ENCODE measurements around the gene ADAM22.
A peak's percentile ranks its signal among the peaks of the same experiment; 100 is the strongest.
"Not testable (repeated sequence)": the region's sequence is repeated elsewhere in the genome, so short reads cannot be mapped to it uniquely, and the experiment has no call there.

Gene ADAM22

DNA sequence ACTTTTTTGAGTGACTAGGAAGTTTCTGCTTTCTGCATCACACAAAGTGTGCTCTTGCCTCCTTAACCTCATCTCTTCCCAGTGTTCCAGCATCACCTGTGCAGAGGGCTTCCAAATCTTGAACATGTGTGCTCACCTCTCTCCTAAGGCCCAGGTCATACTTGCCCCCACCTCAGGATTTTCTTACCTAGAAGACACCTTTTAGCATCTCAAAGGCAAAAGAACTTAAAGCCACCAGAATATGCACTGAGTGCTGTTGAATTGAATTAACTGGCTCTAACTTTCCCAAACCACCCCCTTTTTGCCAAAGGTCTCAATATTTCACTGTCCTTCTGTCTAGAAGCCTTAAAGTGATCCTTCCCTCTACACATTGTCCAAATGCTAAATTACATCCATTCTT, 219.3 kb downstream of the ADAM22 start:
- H3K4me1 ChIP-seq (ENCODE audit: insufficient read depth, poor library complexity, severe bottlenecking): peaks cover 4% of the 10 kb centered on the region
- H3K9me3 ChIP-seq (ENCODE audit: severe bottlenecking): no peaks in the 10 kb centered on the region
- no peak overlapping the region for H3K27ac ChIP-seq (ENCODE audit: poor library complexity, severe bottlenecking)
- H3K36me3 ChIP-seq (ENCODE audit: low read depth): no peaks in the 10 kb centered on the region
- DNase-seq (ENCODE audit: low spot score) (no peak), ATAC-seq (ENCODE audit: low read depth) (no peak)
- TF ChIP-seq, protein P1, sequence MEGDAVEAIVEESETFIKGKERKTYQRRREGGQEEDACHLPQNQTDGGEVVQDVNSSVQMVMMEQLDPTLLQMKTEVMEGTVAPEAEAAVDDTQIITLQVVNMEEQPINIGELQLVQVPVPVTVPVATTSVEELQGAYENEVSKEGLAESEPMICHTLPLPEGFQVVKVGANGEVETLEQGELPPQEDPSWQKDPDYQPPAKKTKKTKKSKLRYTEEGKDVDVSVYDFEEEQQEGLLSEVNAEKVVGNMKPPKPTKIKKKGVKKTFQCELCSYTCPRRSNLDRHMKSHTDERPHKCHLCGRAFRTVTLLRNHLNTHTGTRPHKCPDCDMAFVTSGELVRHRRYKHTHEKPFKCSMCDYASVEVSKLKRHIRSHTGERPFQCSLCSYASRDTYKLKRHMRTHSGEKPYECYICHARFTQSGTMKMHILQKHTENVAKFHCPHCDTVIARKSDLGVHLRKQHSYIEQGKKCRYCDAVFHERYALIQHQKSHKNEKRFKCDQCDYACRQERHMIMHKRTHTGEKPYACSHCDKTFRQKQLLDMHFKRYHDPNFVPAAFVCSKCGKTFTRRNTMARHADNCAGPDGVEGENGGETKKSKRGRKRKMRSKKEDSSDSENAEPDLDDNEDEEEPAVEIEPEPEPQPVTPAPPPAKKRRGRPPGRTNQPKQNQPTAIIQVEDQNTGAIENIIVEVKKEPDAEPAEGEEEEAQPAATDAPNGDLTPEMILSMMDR (IDR thresholded peaks at IDR 0.05; ENCODE audit: poor library complexity, severe bottlenecking): no peak
- no peaks in the 10 kb centered on the region for H3K27me3 ChIP-seq (ENCODE audit: insufficient read depth, poor library complexity, severe bottlenecking)
- no peak overlapping the region for H3K4me3 ChIP-seq (ENCODE audit: severe bottlenecking)

DNA sequence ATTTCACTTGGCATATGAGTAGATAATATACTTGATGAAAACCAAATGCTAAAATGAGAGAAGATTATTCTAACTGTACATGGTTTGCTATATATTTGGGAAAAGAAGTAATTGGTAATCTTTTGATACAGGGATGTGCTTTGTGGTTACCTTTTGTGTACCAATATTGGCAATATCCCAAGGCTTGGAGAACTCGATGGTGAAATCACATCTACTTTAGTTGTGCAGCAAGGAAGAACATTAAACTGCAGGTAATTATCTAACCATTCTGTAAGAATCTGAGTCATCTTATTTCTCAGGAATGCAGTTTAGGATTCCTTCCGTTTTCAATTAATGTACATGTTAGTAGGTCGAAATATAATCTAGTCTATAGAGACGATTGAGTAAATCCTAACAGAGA, 221.7 kb downstream of the ADAM22 start:
- no peaks in the 10 kb centered on the region for H3K27me3 ChIP-seq (ENCODE audit: insufficient read depth, poor library complexity, severe bottlenecking)
- DNase-seq (ENCODE audit: low spot score) (no peak), ATAC-seq (ENCODE audit: low read depth) (peak; percentile 38; the same call in 2 of the 3 replicates)
- TF ChIP-seq, protein P1 (IDR thresholded peaks at IDR 0.05; ENCODE audit: poor library complexity, severe bottlenecking): no peak
- no peaks in the 10 kb centered on the region for H3K36me3 ChIP-seq (ENCODE audit: low read depth)
- H3K27ac ChIP-seq (ENCODE audit: poor library complexity, severe bottlenecking): no peak overlapping the region
- no peaks in the 10 kb centered on the region for H3K9me3 ChIP-seq (ENCODE audit: severe bottlenecking)
- no peak overlapping the region for H3K4me3 ChIP-seq (ENCODE audit: severe bottlenecking)
- H3K4me1 ChIP-seq (ENCODE audit: insufficient read depth, poor library complexity, severe bottlenecking): peaks cover 4% of the 10 kb centered on the region

DNA sequence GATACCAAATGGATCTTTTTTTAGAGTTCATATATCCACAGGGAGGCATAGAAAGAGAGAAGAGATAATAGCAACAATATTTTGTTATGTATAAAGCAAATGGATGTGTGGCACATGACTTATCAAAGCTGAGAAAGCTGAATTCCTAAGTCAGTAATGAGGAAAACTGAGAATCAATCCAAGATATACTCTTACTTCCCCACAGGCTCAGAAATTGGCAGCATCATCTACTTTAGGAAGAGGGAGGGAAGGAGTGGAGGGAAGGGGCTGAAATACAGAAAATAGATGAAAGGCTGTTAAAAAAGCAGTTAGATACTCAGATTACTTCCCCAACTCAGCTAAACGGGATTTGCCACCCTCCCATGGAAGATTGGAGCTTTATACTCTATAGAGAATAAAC, 222.3 kb downstream of the ADAM22 start:
- peaks cover 4% of the 10 kb centered on the region for H3K4me1 ChIP-seq (ENCODE audit: insufficient read depth, poor library complexity, severe bottlenecking)
- TF ChIP-seq, protein P1 (IDR thresholded peaks at IDR 0.05; ENCODE audit: poor library complexity, severe bottlenecking): no peak
- ATAC-seq (ENCODE audit: low read depth): no peak
- no peak overlapping the region for H3K4me3 ChIP-seq (ENCODE audit: severe bottlenecking)
- no peaks in the 10 kb centered on the region for H3K36me3 ChIP-seq (ENCODE audit: low read depth)
- DNase-seq (ENCODE audit: low spot score): no peak
- no peaks in the 10 kb centered on the region for H3K27me3 ChIP-seq (ENCODE audit: insufficient read depth, poor library complexity, severe bottlenecking)
- no peak overlapping the region for H3K27ac ChIP-seq (ENCODE audit: poor library complexity, severe bottlenecking)
- H3K9me3 ChIP-seq (ENCODE audit: severe bottlenecking): no peaks in the 10 kb centered on the region

DNA sequence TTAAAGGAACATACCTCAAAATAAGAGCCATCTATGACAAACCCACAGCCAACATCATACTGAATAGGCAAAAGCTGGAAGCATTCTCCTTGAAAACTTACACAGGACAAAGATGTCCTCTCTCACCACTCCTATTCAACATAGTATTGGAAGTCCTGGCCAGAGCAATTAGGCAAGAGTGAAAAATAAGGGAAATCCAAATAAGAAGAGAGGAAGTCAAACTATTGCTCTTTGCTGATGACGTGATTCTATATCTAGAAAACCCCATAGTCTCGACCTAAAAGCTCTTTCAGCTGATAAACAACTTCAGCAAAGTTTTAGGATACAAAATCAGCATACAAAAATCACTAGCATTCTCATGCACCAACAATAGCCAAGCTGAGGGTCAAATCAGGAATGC, 225.7 kb downstream of the ADAM22 start:
- ATAC-seq (ENCODE audit: low read depth); H3K27ac ChIP-seq (ENCODE audit: poor library complexity, severe bottlenecking); H3K27me3 ChIP-seq (ENCODE audit: insufficient read depth, poor library complexity, severe bottlenecking); H3K4me1 ChIP-seq (ENCODE audit: insufficient read depth, poor library complexity, severe bottlenecking); DNase-seq (ENCODE audit: low spot score); H3K9me3 ChIP-seq (ENCODE audit: severe bottlenecking); H3K4me3 ChIP-seq (ENCODE audit: severe bottlenecking); H3K36me3 ChIP-seq (ENCODE audit: low read depth): not testable (repeated sequence)

DNA sequence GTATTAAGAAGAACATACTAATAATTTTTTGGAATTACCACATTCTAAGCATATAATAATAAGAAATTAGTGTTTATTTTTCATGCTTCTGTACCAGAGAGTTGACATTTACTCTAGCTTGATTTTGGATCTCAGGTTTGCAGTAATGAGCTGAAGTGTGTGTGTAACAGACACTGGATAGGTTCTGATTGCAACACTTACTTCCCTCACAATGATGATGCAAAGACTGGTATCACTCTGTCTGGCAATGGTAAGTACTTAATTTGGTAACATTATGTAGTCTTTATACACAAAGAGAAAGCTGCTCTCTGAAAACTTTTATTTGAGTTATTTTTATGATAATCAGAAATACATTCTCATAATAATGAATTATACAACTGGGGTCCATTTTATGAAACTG, 231.6 kb downstream of the ADAM22 start:
- no peak overlapping the region for H3K27ac ChIP-seq (ENCODE audit: poor library complexity, severe bottlenecking)
- ATAC-seq (ENCODE audit: low read depth) (no peak), DNase-seq (ENCODE audit: low spot score) (no peak)
- H3K4me1 ChIP-seq (ENCODE audit: insufficient read depth, poor library complexity, severe bottlenecking): no peaks in the 10 kb centered on the region
- TF ChIP-seq, protein P1 (IDR thresholded peaks at IDR 0.05; ENCODE audit: poor library complexity, severe bottlenecking): no peak
- H3K36me3 ChIP-seq (ENCODE audit: low read depth): no peaks in the 10 kb centered on the region
- H3K9me3 ChIP-seq (ENCODE audit: severe bottlenecking): no peaks in the 10 kb centered on the region
- no peak overlapping the region for H3K4me3 ChIP-seq (ENCODE audit: severe bottlenecking)
- H3K27me3 ChIP-seq (ENCODE audit: insufficient read depth, poor library complexity, severe bottlenecking): no peaks in the 10 kb centered on the region
